NCI-H510A (cell line): Measurements from ENCODE around the gene JADE1.

Experiments
- DNase-seq: peaks from one replicate; lab custom pipeline; 2025; lab: John Stamatoyannopoulos, UW

JADE1 gene

DNA sequence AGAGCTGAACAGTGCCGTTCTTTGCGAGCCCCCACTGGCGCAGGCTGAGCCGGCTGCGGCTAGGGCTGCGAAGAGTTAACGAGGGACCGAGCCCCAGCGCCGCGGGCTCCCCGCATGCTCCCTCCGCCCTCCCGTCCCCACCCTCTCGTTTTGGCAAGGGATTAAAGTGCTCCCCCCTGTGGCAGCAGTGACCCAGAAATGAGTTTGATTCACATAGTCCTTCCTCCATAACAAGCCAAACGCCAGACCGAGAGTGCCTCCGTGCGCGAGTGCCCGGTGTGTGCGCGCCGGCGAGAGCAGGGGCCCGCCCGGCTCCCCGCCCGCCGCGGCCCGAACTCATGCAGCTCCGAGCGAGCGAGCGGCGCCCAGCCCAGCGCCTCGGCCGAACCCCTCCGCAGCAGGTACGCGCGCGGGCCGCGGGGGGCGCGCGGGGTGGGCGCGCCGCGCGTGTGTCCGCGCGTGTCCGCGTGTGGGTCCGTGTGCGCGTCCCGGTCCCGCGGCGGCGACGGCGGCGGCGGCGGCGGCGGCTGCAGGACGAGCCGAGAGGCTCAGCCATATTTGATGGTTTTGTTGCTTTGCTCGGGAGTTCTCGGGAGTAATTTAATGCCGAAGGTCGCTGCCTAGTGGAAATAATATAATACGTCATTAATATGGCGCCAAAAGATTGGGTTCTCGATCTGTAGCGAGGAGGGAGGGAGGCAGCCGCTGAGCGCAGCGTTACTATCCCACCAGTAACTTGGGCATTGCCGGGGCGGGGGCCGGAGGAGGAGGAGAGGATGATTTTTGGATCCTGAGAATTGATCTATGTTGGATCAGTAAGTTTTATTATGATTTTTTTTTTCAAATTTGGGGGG lies at the start of gene JADE1:
JADE1 (plus strand) TSS at position 224 of the 854 bp plus-strand sequence. CDS start 22,059 bp downstream, outside the sequence.
- DNase-seq, result peak; percentile 82

DNA sequence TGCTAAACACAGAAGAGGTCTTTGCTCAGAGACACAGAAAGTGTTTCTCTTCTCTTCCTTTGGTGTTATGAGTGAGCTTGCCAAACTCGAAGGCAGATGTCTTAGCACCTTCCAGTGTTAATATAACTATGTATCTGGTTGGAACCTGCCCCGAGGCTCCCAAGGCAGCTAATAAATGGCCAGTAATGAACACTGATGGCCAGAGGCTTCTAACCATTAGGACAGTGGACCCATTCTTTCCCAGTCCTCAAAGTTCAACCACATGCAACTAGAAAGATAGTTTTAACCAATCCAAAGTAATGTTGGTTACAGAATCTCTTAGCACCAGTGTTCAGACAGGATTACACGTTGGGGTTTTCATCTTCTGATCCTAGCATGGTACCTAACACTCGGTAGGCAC lies 42.7 kb upstream of the JADE1 start:
- no peak for DNase-seq

DNA sequence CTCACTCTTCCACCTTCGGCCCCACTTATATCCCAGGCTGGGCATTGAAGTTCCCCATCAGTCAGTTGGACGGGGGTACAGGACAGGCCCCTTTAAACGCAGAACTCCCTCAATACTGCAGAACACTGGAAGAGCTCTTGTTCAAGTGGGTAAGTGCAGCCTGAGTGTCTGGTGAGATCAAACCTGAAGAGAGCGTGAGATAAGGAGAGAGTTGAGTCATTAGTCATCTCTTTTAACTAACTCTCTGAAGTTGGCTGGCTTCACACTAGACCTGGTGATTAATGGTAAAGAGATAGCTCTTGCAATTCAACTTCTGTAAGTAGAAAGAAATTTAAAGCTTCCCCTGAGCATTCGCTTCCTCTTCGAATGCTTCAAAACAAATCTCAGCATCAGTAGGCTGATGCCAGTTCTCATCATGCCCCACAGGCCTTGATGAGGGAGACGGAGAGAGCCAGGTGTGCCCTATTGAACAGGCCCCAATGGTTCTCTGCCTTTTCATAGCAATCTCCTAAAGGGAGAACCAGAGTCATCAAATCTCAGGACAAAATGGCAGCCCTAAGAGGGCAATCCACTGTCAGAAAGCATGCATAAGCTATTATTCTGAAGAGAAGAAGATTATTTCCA lies 41.0 kb upstream of the JADE1 start:
- DNase-seq, result no peak

DNA sequence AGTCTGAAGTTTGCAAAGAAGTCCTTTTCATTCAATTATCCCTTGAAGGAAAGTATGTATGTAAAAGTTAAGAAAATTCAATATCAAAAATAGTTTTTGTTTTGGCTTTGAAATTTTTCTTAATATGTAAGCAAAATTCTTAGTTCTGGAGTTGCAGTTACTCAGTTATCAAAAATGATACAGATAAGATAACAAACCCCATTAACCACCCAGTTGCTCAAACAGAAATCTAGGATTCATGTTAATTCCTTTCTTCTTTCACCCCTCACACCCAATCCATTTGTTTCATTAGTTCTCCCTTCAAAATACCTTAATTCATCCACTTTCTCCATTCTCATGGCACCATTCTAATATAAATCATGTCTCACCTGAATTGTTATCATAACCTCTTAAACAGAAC lies 40.5 kb upstream of the JADE1 start:
- no peak for DNase-seq

DNA sequence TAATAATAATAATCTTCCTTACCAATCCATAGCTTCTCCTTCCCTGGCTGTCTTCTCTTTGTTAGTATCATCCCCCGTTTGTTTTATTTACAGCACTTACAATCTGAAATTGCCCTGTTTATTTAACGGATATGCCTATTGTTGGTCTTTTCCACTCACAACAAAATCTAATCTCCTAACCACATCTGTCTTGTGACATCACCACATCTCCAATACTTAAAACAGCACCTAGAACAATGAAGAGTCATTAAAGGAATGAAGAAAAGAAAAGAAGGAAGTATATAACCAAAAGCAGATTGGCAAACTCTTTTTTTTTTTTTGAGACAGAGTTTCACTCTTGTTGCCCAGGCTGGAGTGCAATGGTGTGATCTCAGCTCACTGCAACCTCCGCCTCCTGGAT lies 38.7 kb upstream of the JADE1 start:
- DNase-seq, result no peak

DNA sequence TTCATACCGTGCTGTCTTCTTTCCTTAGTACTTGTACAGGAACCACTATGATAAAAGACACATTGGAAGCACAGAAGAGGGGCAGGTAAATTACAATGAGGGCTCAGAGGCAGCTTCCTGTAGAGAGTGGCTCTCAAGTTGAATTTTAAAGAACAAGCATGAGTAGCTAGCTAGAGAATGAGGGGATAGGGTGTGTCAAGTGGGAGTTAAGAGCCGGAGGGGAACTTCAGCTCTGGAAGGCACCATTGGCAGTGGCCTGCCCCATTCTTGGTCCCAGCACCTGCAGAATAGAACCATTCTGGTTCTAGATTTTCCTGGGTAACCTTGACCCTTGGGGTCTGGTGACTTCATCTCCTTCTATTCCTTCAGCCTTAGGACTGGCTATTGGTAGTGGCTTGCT lies 34.0 kb upstream of the JADE1 start:
- no peak for DNase-seq

DNA sequence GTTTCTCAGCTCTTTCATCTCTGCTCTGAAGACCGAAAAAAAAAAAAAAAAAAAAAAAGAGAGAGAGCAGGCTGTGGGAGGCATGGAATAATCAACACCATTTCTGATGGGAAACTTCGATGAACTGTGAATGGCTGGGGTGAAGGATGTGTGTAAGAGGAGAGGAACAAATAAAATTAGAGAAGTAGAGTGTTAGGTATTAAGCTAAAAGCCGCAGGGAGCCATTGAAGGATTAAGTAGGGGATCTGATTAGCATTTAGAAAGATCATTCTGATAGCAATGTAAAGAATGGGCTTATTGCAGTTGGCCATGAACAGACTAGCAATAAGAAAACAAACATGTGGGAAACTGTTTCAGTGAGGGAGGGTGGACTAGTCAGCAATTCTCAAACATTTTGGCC lies 33.6 kb upstream of the JADE1 start:
- no peak for DNase-seq

DNA sequence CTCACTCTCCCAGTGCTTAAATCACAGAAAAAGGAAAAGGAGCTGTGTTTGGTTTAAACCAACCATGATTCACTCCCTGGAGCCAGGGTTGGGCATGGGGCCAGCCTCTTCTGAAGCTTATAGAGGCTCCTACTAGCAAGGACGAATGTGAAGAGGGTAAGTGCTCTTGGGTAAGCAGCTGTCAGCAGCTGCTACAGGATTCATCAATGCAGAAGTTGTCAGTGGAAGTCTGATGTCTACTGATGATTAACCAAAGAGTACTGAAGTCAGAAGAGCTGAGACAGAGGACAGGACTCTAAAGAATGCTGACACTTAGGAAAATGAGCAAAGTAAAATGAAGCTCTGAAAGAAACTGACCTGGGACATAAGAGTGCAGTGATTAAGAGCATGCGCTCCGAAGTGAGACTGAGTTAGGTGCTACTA lies 32.7 kb upstream of the JADE1 start:
- DNase-seq, result peak; percentile 47

DNA sequence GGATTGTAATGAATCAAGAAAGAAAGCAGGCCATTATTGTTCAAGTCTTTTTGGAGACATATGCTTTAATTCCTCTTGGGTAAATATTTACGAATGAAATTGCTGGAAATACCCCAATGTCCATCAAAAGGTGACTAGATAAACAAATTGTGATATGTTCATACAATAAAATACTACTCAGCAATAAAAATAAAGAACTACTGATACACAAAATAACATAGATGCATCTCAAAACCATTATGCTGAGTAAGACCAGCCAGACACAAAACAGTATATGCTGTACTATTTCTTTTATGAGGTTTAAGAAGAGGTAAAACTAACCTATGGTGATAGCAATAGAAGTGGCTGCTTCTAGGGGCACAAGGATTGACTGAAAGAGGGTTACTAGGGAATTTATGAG lies 28.8 kb upstream of the JADE1 start:
- no peak for DNase-seq

DNA sequence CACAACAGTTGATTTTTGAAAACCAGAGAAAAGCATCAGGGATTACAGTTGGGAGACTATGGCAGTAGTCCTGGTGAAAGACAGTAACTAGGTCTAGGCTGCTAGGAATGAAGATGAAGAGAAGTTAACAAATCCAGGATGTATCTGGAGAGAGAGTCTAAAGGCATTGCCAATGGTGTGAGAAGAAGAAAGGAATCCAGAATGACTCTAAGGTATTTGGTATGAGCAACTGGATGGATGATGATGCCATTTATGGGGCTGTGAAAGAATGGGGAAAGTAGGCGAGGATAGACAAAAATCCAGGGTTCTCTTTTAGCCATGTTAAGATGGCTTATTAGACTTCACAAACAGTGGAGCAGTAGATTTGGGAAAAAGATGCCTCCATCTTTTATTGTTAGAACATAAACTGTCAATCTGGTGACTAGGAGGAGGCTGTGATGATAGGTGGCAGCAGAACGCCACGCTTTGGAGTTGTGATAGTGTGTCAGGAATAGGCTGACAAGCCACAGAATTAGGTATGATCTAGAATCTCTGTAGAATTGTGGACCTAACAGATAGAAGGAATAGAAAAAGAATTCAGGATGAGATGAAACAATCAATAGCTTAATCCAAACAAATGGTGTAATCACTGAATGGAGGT lies 27.3 kb upstream of the JADE1 start:
- no peak for DNase-seq

DNA sequence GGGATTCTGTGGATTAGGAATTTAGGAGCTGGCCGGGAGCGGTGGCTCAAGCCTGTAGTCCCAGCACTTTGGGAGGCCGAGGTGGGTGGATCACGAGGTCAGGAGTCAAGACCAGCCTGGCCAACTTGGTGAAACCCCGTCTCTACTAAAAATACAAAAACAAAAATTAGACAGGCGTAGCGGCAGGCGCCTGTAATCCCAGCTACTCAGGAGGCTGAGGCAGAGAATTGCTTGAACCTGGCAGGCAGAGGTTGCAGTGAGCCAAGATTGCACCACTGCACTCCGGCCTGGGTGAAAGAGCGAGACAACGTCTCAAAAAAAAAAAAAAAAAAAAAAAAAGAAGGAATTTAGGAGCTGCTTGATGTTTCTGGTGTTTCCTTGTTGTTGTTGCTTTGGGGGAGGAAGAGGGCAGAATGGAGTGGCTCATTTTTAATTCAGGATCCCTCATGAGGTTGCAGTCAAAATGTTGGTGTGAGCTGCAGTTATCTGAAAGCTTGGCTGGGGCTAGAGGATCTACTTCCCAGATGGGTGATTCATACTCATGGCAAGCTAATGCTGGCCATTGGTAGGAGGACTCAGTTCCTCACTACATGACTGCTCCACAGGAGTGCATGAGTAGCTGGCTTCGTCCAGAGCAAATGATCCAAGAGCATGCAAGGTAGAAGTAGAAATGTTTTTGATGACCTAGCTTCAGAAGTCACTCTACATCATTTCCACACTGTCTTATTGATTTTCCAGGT lies 26.5 kb upstream of the JADE1 start:
- DNase-seq, result no peak

DNA sequence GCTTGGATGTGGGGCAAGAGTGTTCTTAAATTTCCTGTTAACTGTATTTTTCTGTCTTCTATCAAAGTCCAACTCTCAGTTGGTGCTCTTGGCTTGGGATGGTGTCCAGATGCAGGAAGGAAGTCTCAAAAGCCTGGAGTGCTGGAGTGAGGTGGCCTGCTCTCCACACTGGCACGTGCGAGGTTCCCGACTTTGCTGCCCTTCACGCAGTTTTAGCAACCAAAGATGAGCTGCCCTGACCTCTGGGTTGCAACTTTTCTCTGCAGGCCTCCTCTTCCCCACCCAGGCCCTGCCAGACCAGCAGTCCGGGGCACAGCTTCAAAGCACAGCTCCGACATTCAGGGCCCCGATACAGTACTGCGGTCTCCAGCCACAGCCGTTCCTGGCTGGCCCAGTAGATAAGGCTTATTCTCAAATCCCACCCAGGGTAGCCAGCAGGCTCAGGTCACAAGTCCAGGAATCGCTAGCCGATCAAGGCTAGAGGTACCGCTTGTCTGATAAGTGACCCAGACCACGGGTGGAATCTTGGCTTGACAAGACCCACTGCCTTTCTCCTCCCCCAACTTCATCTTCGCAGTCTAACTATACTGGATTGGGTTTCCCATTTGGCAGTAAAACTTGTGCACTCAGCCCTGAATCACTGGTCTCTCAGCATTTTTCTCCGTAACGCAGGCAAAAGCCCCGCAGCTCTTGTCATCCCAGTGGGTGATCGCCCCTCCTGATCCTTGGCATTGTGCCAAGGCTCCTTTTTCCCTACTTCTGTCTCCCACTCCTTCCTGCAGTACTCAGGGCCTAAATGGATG lies 21.8 kb upstream of the JADE1 start:
- no peak for DNase-seq

DNA sequence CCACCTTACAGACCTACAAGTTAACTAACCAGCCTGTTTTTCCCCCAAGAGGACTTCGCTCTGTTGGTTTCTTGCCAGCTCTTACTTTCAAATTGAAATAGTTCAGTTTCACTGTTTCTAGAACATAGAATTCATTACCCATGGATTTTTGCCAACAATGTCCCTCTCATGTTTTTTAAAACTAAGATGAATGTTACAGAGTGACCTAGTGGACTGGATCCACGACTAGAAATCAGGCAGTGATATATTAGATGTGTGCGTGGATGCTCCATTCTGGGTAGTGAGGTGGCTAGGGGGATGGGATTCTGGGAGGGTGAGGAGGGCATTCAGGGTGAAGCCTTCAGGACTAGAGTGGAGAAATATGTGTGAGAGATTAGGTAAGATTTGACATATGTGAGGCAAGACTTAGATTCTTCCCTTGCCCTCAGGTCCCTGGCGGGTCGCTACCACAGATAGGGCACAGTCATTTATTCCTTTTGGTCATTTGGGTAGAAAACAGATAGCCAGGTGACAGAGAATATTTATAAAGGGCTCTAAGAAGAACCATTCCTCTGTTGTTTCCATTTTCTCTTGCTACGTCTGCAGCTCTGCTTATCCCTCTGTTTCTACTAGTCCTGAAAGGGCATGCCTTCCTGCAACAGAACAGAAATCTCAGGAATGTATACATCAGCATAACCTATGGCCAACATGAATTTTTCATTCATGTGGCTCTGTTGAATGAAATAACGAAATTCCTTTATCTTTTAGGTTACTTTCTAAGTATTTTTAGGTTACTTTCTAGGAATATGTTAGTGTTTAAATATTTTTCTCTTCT lies 15.4 kb upstream of the JADE1 start:
- no peak for DNase-seq

DNA sequence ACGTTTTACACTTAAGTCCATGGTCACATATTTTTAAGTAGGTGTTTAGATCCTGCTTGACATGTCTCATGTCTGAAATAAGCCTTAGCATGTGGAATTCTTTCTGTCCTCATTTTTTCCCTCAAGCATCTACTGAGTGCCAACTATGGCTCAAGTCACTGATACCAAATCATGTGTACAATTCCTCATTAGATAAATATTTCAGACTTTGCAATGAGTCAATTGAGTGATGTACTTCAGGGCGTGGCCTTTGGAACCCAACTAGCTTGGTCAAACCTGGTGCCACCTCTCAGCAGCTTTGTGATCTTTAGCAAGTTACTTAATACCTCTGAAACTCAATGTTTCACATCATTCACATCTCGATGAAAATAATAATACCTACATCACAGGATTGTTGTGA lies 12.6 kb upstream of the JADE1 start:
- no peak for DNase-seq

DNA sequence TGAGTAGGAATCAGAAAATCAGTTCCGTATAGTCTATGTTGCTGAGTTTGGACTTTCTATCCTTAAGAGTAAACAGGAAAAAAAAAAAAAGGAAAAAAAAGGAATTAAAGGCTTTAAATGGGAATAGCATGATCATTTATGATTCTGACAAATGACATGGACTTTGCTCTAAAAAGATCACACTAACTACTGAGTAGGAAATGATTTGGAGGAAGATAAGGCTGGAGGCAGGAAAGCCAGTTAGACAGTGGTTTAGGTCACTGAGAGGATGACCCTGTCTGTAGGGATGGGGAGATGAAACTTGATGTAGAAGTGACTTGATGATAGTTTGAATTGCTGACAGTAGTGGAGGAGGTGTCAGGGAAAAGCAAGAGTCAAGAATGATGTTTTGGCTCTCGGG lies 9.2 kb upstream of the JADE1 start:
- DNase-seq, result no peak

DNA sequence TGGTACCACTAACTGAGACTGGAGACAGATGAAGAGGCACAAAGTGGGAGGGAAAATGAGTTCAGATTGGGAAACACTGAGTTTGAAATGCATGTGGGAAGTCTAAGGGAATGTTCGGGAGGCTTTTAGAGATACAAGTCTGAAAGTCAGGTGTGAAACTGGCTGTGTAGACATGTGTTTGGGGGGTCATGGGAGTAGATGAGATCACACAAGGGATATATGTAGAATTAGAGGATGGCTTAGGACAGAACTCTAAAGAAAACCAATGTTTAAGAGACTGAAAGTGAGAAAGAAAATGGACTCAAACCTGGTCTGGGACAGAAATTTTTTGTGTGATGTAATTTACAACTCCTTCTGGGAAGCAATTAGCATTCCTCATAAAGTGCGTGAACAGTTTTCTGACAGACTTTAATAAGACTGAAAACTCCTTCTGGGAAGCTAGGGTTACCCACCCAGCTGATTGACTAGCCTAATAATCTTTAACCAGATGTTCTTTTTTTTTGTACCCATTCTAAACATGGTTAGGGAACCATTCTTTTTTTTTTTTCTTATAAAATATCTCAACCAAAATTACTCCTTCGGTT lies 8.7 kb upstream of the JADE1 start:
- DNase-seq, result no peak

DNA sequence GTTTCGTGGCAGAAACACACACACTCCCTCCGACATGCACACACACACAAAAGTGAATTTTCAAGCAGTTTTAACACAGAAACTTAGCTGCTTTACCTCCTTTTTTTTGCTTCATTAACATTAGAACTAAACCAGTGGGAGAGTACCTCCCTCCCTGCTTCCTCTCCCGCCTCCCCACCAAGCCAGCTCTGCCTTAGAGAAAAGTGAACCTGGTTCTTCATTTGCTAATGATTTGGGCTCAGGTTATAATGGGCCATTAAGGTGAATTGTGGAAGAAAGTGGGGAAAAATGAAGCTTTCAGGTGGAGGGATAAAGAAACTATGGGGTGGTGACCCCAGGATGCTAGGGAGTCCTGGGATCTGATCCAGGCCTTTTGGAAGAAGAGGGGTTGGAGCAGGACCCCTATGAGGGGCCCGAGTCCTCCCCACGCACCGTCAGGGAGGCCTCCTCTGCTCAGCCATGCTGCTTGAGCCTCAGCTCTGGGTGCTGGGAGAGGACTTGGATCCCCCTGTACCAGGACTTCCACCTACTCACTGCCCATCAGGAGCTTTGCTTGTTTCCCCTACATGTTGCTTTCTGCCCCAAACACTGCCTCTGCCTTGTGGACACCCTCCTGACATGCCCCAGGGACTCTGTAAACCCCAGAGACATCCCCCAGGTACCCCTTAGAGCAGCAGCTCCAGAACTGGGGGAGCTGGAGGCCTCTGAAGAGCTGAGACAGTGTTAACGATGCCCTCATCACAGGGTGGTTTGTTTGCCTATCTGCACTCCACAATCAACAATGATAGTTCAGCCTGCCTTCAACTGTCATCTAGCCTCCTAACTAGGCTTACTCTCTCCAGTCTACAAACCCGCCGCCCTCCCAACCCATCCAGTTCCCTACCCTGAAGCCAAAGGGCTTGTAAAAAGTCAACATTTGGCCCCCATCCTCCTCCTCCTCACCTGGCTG lies 6.5 kb upstream of the JADE1 start:
- no peak for DNase-seq

DNA sequence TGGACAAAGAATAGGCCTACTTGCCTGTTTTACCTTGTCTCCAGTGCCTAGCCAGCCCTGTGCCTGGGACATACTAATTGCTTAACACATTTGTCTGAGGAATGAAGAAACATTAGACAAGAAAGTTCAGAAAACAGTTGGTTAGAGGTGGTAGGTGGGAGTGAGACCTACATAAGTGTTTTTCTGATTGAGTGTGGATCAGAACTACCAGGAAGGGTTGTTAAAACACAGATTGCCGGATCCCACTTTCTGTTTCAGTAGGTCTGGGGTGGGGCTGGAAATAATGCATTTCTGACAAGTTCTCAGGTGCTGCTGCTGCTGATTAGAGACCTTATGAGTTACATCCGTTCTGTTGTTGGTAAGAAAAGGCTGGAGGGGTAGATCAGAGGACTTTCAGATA lies 5.7 kb upstream of the JADE1 start:
- DNase-seq, result no peak

DNA sequence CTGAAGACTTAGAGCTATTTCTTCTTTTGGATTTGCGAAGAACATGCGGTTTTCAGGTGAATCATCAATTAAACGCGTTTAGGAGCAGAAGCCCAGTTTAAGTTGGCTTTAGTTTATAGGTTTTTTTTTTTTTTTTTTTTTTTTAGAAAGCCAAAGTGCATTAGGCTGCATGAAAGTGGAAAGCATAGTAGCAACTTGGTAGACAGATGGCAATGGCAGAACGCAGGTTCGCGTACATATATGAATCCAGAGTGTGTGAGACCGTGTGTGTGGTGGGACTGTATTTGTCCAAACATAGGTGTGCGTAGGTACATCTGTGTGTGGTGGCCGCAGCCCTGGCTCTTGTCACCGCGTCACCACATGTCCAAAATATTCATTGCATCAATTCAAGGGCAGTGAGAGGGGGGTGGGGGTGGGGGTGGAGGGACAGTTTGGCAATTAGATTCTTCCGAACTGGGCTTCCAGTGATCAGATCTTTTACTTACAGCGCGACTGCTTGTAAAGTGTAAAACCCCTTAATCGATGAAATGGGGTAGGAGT lies 901 bp downstream of the JADE1 start:
- DNase-seq, result no peak
